Neural progenitor cell (in vitro differentiated cells): ENCODE results near the gene INHBB.
"Not testable (repeated sequence)": the region's sequence is repeated elsewhere in the genome, so short reads cannot be mapped to it uniquely, and the experiment has no call there.

Experiments
- EZH2phosphoT487 ChIP-seq: fragments of 200-600 bp; sonication (generic); IDR thresholded peaks from 2 replicates; pipeline ENCODE4 v1.6.1; 2017; ENCODE audit warnings: antibody characterized with exemption
- TF ChIP-seq, protein P1 (sequence below): fragments of 200-600 bp; sonication (generic); IDR thresholded peaks from 2 replicates; pipeline ENCODE4 v1.5.1; 2017; ENCODE audit warnings: antibody characterized with exemption, mild to moderate bottlenecking

- TF ChIP-seq, protein P1, sequence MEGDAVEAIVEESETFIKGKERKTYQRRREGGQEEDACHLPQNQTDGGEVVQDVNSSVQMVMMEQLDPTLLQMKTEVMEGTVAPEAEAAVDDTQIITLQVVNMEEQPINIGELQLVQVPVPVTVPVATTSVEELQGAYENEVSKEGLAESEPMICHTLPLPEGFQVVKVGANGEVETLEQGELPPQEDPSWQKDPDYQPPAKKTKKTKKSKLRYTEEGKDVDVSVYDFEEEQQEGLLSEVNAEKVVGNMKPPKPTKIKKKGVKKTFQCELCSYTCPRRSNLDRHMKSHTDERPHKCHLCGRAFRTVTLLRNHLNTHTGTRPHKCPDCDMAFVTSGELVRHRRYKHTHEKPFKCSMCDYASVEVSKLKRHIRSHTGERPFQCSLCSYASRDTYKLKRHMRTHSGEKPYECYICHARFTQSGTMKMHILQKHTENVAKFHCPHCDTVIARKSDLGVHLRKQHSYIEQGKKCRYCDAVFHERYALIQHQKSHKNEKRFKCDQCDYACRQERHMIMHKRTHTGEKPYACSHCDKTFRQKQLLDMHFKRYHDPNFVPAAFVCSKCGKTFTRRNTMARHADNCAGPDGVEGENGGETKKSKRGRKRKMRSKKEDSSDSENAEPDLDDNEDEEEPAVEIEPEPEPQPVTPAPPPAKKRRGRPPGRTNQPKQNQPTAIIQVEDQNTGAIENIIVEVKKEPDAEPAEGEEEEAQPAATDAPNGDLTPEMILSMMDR, result not testable (repeated sequence)
- TF ChIP-seq EZH2phosphoT487, result not testable (repeated sequence)
Observed at GRCh38 chr2:120320887-120321556, 24.9 kb upstream of the INHBB start.
